ENCODE data around the gene GSTO1. TPM values are rescaled to one million over a fixed set of nuclear protein-coding genes. Genes with fewer than 3 reads are reported as not detected.

GSTO1 gene
- total and polyA plus RNA-seq, 11 donors: 194 to 699 (median 224) TPM

DNA sequence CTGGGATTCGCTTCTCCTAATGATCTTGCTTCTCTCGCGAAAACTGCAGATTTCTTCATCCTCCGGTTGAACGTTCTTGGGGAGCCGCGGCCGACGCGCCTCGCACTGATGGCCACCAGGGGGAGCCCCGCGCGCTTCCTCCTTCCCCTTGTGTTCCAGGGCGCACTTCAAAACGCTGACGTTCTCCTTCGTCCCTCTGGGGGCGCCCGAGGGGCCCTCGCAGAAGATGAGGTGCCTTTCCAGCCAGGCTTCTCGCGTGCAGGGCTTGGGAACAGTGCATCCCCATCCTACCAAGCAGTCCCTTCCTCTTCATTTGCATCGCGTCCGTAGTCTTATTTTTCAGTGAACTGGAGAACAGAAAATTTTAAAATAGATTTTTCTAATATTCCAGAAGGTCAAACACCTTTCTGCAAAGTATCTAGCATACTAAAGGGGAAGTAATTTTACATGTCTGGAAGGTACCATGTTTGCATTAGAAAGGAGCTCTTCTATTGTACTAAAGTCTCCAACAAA lies 36.8 kb downstream of the GSTO1 start:
- WGBS, 4 donors: 0 to 1% (median 1%) methylated on average over 22 to 26 of the region's 26 CpGs

DNA sequence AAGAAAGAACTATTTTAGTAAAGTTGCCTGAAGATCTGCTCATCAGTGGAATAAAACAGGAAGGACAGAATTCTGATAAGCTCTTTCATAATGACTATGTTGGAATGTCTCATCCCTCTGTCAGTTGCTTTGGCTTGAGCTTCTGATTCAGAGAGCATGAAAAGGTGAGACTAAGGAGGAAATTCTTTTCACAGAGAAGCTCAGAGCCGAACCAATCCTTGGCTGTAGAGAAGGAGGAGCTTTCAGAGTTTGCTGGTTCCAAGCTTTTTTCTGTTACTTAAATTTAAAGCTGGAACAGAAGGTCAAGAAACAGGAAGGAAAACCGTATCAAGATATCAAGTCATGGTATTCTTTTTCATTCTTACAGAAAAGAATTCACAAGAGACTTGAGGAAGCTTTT lies 38.3 kb downstream of the GSTO1 start:
- TF ChIP-seq POLR2A (IDR thresholded peaks at IDR 0.05): no peak
- TF ChIP-seq, protein P1, sequence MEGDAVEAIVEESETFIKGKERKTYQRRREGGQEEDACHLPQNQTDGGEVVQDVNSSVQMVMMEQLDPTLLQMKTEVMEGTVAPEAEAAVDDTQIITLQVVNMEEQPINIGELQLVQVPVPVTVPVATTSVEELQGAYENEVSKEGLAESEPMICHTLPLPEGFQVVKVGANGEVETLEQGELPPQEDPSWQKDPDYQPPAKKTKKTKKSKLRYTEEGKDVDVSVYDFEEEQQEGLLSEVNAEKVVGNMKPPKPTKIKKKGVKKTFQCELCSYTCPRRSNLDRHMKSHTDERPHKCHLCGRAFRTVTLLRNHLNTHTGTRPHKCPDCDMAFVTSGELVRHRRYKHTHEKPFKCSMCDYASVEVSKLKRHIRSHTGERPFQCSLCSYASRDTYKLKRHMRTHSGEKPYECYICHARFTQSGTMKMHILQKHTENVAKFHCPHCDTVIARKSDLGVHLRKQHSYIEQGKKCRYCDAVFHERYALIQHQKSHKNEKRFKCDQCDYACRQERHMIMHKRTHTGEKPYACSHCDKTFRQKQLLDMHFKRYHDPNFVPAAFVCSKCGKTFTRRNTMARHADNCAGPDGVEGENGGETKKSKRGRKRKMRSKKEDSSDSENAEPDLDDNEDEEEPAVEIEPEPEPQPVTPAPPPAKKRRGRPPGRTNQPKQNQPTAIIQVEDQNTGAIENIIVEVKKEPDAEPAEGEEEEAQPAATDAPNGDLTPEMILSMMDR (IDR thresholded peaks at IDR 0.05): no peak
- Histone ChIP-seq H3K4me3 (no peak overlapping the region), H3K27ac (peak overlapping the region in 5 of 12 donors; percentile 10 to 52 (median 41)), H3K27me3 (no peaks in the 10 kb centered on the region), H3K4me1 (peaks cover 0 to 30% (median 9%) of the 10 kb centered on the region in 12 donors), H3K36me3 (no peaks in the 10 kb centered on the region), H3K9me3 (no peaks in the 10 kb centered on the region)
- 35 to 47% (median 40%) methylated on average over 2 of the region's 2 CpGs for WGBS, 4 donors
- DNase-seq (no peak), ATAC-seq (peak in 1 of 4 donors; percentile 30)
- intact Hi-C loops (cut with DNase I): no loop called here

More for the DNA sequence above, 36.8 kb downstream of the GSTO1 start:
- no peak overlapping the region for H3K27ac ChIP-seq
- H3K27me3 ChIP-seq: no peaks in the 10 kb centered on the region
- TF ChIP-seq, protein P1 (IDR thresholded peaks at IDR 0.05): peak; percentile 99 to 100 (median 100)
- peak in 1 of 2 donors; percentile 26 for TF ChIP-seq POLR2A (IDR thresholded peaks at IDR 0.05)
- H3K9me3 ChIP-seq: no peaks in the 10 kb centered on the region
- intact Hi-C loops (cut with DNase I): loop anchor here (1.0 to 2.0 kb wide), 3 partner anchors 57 to 59 kb away; no protein-coding TSS in a partner anchor
- H3K4me1 ChIP-seq: peaks cover 0 to 28% (median 7%) of the 10 kb centered on the region in 12 donors
- peak; percentile 88 to 93 (median 91) for DNase-seq
- ATAC-seq: peak; percentile 86 to 96 (median 96)
- no peak overlapping the region for H3K4me3 ChIP-seq
- H3K36me3 ChIP-seq: no peaks in the 10 kb centered on the region

DNA sequence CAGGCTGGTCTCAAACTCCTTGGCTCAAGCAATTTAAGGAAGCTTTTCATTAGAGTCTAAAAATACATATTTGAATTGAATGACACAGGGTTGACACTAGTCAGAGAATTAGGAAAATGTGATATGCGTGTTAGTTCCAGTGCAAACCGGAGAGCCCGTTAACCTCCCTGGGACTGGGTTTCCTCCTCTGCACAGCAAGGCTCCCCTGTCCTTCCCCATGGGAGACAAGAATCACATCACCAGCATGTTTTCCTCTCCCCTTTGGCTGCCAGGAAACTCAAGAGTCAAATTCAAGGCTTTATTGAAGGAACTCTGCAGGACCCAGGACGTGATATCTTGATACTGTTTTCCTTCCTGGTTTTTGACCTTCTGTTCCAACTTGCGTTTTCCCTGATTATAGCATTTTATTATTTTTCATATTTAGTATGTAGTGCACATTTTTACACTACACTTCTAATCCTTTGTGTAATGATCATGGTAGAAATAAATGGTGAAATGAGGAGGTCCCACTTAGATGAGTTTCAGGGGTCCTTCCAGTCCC lies 39.2 kb downstream of the GSTO1 start:
- Histone ChIP-seq H3K27ac (peak overlapping the region in 2 of 12 donors; percentile 31 to 41), H3K36me3 (no peaks in the 10 kb centered on the region), H3K4me1 (peaks cover 0 to 35% (median 15%) of the 10 kb centered on the region in 12 donors), H3K9me3 (no peaks in the 10 kb centered on the region), H3K27me3 (no peaks in the 10 kb centered on the region), H3K4me3 (no peak overlapping the region)
- TF ChIP-seq, protein P1 (IDR thresholded peaks at IDR 0.05): no peak
- TF ChIP-seq POLR2A (IDR thresholded peaks at IDR 0.05): no peak
- intact Hi-C loops (cut with DNase I): no loop called here
- ATAC-seq (no peak), DNase-seq (no peak)
- WGBS, 4 donors: 70 to 77% (median 71%) methylated on average over 5 of the region's 5 CpGs

DNA sequence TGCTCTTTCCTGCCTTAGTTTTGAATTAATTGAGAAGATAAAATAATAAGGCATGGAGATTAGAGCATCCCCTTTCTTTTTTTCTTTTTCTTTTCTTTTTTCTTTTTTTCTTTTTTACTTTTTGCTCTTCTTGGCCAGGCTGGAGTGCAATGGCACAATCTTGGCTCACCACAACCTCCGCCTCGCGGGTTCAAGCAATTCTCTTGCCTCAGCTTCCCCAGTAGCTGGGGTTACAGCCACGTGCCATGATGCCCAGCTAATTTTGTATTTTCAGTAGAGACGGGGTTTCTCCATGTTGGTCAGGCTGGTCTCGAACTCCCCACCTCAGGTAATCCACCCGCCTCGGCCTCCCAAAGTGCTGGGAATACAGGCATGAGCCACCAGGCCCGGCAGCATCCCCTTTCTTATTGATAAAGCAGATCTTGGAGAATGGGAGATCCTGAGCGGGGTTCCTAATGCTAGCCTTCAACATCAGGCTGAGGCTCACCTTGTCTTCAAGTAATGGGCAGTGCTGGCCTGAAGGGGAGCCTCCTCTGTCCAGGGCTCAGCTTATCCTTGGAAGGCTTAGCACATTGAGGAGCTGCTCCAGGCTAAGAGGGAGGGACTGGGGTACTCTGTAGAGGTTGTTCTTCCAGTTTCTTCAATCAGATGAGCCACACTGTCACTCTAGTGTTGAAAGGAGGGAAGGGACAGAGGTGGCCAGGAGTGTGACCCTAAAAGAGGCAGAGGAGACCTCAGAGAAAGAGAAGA lies 42.2 kb downstream of the GSTO1 start:
- ATAC-seq (no peak), DNase-seq (no peak)
- Histone ChIP-seq H3K4me3 (no peak overlapping the region), H3K36me3 (no peaks in the 10 kb centered on the region), H3K9me3 (no peaks in the 10 kb centered on the region), H3K4me1 (peaks cover 0 to 53% (median 41%) of the 10 kb centered on the region in 12 donors), H3K27me3 (no peaks in the 10 kb centered on the region), H3K27ac (peak overlapping the region in 2 of 12 donors; percentile 93 to 94)
- 97 to 99% (median 98%) methylated on average over 10 of the region's 10 CpGs for WGBS, 4 donors
- no peak for TF ChIP-seq POLR2A (IDR thresholded peaks at IDR 0.05)
- TF ChIP-seq, protein P1 (IDR thresholded peaks at IDR 0.05): no peak
- intact Hi-C loops (cut with DNase I): no loop called here

Measured in heart left ventricle (tissue), 16 donors.